ENCODE results near the gene CFAP53.

DNA sequence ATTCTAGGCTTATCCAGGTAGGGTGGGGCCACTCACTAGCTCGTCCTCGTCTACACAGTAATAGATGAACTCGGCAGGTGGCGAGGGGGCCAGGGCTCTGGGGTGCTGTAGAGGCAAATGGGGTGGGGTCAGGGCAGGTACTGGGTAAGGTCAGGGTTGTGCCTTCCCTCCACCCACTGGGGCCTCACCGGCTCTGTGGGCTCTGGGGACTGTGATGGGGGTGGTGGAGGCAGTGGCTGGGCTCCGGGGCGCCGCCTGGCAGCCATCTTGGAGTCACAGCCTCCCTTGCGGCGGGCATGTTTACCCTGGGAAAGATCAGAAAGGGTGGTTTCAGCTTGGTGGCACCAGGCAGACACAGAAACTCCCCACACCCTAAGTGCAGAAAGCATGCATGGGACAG, 8.6 kb upstream of the CFAP53 start:
- TF ChIP-seq ZNF274 (IDR thresholded peaks at IDR 0.05; ENCODE audit: low read depth, low read length), result no peak
- TF ChIP-seq YY1 (IDR thresholded peaks at IDR 0.05; ENCODE audit: insufficient read depth, insufficient read length), result no peak

Measured in NT2/D1 (cell line).